AG09319 (cell line): Measurements from ENCODE around the gene SLC35F4.
A peak's percentile ranks its signal among the peaks of the same experiment; 100 is the strongest.

ENCODE experiments used
- DNase-seq: peaks from one replicate; pipeline ENCODE4 v3.0.0-alpha.2; 2010; ENCODE audit warnings: low read depth; ENCODE audit errors: extremely low read depth
- CTCF ChIP-seq: IDR thresholded peaks from 2 replicates; pipeline ENCODE4 v1.5.1; 2011; ENCODE audit warnings: low read depth, mild to moderate bottlenecking, inconsistent platforms, low read length, moderate library complexity

SLC35F4 gene

GRCh38 chr14:57848786-57849185, 17.1 kb downstream of the SLC35F4 start:
- no peak for DNase-seq
- TF ChIP-seq CTCF: no peak

- no peak for DNase-seq
- TF ChIP-seq CTCF: no peak
Measured at GRCh38 chr14:57848353-57848752, 17.5 kb downstream of the SLC35F4 start.

GRCh38 chr14:57847706-57848105, 18.2 kb downstream of the SLC35F4 start:
- no peak for DNase-seq
- TF ChIP-seq CTCF: no peak

- no peak for TF ChIP-seq CTCF
- peak; percentile 38 for DNase-seq
Measured at GRCh38 chr14:57847096-57847495, 18.8 kb downstream of the SLC35F4 start.

GRCh38 chr14:57846596-57846995, 19.3 kb downstream of the SLC35F4 start:
- TF ChIP-seq CTCF: no peak
- DNase-seq: no peak

GRCh38 chr14:57845802-57846531, 19.9 kb downstream of the SLC35F4 start:
- no peak for TF ChIP-seq CTCF
- DNase-seq: no peak

GRCh38 chr14:57845316-57845715, 20.6 kb downstream of the SLC35F4 start:
- DNase-seq: no peak
- no peak for TF ChIP-seq CTCF
